GM20000 (cell line): ENCODE data around the gene PICALM.
"Not testable (repeated sequence)": the region's sequence is repeated elsewhere in the genome, so short reads cannot be mapped to it uniquely, and the experiment has no call there.

Source experiments
- DNase-seq: peaks from one replicate; pipeline ENCODE4 v3.0.0; 2012; ENCODE audit warnings: low spot score
- TF ChIP-seq, protein P1 (sequence below): IDR thresholded peaks from 2 replicates; pipeline ENCODE4 v1.5.1; 2012; ENCODE audit warnings: mild to moderate bottlenecking, control low read depth; ENCODE audit errors: extremely low read depth, missing control alignments

PICALM gene

DNA sequence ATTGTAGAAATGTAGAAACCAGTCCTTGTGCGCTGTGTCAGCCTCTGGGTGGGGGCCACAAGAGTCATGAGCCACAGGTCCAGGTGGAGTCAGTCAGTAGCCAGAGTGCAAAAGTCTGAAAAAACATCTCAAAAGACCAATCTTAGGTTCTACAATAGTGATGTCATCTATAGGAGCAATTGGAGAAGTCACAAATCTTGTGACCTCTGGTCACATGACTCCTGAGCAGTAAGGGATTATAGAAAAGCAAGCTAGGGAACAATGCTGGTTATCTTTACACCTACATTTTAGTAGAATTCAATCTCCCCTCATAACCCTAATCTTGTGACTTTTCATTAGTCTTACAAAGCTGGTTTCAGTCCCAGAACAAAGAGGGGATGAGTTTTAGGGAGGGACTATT is 131.0 kb downstream of the PICALM start:
- no peak for DNase-seq
- TF ChIP-seq, protein P1, sequence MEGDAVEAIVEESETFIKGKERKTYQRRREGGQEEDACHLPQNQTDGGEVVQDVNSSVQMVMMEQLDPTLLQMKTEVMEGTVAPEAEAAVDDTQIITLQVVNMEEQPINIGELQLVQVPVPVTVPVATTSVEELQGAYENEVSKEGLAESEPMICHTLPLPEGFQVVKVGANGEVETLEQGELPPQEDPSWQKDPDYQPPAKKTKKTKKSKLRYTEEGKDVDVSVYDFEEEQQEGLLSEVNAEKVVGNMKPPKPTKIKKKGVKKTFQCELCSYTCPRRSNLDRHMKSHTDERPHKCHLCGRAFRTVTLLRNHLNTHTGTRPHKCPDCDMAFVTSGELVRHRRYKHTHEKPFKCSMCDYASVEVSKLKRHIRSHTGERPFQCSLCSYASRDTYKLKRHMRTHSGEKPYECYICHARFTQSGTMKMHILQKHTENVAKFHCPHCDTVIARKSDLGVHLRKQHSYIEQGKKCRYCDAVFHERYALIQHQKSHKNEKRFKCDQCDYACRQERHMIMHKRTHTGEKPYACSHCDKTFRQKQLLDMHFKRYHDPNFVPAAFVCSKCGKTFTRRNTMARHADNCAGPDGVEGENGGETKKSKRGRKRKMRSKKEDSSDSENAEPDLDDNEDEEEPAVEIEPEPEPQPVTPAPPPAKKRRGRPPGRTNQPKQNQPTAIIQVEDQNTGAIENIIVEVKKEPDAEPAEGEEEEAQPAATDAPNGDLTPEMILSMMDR = no peak

- TF ChIP-seq, protein P1 = no peak
- DNase-seq = no peak
These were observed 133.1 kb downstream of the PICALM start for GRCh38 chr11:85935751-85936150.

- TF ChIP-seq, protein P1 = no peak
- no peak for DNase-seq
These were observed 134.2 kb downstream of the PICALM start for GRCh38 chr11:85934596-85935169.

- TF ChIP-seq, protein P1 = no peak
- no peak for DNase-seq
These were observed 138.0 kb downstream of the PICALM start for GRCh38 chr11:85930879-85931366.

DNA sequence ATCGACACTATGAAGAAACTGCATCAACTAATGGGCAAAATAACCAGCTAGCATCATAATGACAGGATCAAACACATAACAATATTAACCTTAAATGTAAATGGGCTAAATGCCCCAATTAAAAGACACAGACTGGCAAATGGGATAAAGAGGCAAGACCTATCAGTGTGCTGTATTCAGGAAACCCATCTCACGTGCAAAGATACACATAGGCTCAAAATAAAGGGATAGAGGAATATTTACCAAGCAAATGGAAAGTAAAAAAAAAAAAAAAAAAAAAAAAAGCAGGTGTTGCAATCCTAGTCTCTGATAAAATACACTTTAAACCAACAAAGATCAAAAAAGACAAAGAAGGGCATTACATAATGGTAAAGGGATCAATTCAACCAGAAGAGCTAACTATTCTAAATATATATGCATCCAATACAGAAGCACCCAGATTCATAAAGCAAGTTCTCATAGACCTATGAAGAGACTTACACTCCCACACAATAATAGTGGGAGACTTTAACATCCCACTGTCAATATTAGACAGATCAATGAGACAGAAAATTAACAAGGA is 142.2 kb downstream of the PICALM start:
- DNase-seq = not testable (repeated sequence)

GRCh38 chr11:85923455-85923854 is 145.4 kb downstream of the PICALM start:
- DNase-seq = no peak
- TF ChIP-seq, protein P1 = no peak

DNA sequence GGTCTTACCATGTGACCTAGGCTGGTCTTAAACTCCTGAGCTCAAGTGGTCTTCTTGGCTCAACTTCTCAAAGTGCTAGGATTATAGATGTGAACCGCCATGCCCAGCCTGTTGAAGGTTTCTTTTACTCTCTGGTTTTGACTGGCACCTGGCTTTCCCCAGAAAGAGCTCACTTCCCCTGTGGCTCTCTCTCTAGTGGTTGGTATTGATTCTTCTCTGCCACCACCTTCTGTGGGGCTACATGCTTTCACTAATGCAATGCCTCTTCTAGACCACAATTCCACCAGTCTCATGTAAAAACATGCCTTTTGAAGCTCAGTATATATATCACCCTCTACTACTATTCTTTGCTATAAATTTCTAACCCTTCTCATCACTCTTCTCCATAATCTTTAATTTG is 146.5 kb downstream of the PICALM start:
- TF ChIP-seq, protein P1 = no peak
- no peak for DNase-seq
